HS-5 (cell line): Measurements from ENCODE around the gene SLC31A2.
"Not testable (repeated sequence)": the region's sequence is repeated elsewhere in the genome, so short reads cannot be mapped to it uniquely, and the experiment has no call there.

Experiments used
- DNase-seq: peaks from one replicate; pipeline ENCODE4 v3.0.0-alpha.2; 2012; ENCODE audit warnings: low read depth

Gene SLC31A2, protein sequence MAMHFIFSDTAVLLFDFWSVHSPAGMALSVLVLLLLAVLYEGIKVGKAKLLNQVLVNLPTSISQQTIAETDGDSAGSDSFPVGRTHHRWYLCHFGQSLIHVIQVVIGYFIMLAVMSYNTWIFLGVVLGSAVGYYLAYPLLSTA

DNA sequence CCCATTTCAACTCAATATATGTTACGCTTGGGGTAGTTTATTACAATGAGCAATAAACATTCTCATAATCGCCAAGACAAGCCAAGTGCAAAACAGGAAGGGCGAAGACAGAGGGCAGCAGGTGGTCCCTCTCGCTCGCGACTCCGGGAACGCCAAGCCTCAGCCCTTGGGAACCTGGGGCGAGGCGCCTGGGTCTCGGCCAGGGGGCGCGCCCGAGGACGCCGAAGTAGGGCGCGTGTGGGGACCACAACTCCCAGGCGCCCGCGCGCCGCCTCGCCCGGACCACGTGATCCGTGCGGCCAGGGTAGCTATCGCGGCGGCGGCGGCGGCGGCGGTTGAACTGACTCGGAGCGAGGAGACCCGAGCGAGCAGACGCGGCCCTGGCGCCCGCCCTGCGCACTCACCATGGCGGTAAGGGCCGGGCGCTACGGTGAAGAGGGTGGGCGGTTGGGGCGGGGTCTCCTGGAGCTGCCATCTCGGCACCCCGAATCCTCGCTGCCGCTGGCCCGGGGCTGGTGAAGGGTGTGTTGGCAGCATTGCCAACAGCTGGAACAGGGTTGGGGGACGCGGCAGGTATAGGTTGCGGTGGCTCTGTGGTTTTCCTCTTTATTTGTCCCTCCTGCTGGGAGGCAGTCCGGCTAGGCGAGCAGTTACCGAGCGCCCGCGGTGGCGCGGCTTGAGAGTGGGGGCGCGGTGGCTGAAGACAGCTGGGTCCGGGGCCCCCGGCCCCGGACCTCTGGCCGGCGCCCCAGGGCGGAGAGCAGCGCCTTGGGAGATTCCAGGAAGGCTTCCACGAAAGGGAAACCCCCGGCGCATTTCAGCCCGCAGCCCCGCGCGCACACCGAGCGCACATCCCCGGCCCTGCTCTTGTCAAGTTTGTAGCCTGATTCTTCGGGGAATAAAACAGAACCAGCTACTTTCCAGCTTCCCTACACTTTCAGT lies at the start of gene SLC31A2:
TSS of gene SLC31A2 (plus strand) at position 338 of the 942 bp plus-strand sequence. CDS start at position 406, 68 bp downstream.
- DNase-seq: peak; percentile 20

DNA sequence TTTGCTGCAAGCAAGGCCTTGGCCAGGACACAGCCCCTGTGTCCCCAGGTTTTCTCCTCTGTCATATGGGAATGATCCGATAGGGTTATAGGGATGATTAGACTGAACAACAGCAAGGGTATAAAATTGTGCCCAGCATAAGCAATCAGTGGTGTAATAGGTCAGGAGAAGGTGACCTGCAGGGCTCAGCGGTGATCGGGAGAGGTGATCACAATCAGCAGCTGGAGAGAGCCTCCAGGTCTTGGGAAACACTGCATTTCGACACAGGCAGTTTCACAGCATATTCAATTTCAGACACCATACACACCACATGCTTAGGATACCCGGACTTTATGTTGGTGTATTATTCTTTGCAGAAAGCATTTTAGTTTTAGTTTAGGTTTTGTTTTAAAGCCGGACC lies 45.5 kb upstream of the SLC31A2 start:
- not testable (repeated sequence) for DNase-seq

DNA sequence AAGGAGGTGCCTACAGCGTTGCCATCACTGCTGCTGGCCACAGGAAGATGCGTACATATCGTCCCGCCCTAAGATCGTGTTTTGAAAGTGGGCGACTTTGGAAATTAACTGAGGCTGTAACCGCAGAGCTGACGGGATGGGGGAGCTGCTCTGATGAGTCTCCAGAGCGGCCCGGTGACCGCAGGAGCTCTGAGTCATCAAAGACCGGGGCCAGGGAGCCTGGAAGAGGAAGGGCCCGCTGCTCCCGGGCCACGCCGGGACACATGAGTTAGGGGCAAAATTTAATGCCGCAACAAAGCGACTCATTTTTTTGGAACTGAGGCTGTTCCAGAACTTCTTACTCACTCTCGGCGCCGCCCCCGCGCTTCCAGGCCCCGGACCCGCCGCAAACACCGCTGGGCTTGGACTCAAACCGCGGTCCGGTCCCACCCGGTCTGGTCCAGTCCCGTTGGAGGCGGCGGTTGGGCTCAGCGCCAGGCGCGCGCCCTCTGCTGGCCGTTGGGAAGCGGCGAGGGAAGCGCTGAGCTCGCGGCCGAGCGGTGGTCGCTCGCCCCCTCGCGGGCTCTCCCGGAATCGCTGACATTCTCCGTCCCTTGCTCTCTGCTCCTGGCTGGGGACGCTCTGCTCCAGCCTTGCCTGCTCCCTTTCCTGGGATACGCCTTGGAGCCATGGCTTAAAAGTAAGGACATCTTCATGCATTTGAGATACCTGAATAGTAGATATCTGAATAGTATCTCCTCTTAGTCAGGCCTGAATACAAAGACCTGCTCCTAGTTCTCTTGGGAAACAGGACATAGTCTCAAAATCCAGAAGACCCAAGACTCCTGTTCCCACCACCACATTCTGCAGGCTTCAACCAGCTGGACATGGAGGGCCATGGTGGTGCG lies 39.5 kb upstream of the SLC31A2 start:
- not testable (repeated sequence) for DNase-seq

DNA sequence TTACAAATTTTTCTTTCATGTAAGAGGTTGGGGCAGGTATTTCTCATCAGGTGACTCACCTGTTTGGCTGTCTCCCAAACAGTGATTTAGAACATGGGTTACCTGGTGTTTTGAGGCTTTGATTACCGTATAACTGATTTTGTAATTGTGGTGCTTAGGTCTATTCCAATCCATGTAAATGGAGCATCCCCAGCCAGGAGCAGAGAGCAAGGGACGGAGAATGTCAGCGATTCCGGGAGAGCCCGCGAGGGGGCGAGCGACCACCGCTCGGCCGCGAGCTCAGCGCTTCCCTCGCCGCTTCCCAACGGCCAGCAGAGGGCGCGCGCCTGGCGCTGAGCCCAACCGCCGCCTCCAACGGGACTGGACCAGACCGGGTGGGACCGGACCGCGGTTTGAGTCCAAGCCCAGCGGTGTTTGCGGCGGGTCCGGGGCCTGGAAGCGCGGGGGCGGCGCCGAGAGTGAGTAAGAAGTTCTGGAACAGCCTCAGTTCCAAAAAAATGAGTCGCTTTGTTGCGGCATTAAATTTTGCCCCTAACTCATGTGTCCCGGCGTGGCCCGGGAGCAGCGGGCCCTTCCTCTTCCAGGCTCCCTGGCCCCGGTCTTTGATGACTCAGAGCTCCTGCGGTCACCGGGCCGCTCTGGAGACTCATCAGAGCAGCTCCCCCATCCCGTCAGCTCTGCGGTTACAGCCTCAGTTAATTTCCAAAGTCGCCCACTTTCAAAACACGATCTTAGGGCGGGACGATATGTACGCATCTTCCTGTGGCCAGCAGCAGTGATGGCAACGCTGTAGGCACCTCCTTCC lies 37.9 kb upstream of the SLC31A2 start:
- peak; percentile 14 for DNase-seq

DNA sequence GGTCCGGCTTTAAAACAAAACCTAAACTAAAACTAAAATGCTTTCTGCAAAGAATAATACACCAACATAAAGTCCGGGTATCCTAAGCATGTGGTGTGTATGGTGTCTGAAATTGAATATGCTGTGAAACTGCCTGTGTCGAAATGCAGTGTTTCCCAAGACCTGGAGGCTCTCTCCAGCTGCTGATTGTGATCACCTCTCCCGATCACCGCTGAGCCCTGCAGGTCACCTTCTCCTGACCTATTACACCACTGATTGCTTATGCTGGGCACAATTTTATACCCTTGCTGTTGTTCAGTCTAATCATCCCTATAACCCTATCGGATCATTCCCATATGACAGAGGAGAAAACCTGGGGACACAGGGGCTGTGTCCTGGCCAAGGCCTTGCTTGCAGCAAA lies 32.0 kb upstream of the SLC31A2 start:
- not testable (repeated sequence) for DNase-seq

DNA sequence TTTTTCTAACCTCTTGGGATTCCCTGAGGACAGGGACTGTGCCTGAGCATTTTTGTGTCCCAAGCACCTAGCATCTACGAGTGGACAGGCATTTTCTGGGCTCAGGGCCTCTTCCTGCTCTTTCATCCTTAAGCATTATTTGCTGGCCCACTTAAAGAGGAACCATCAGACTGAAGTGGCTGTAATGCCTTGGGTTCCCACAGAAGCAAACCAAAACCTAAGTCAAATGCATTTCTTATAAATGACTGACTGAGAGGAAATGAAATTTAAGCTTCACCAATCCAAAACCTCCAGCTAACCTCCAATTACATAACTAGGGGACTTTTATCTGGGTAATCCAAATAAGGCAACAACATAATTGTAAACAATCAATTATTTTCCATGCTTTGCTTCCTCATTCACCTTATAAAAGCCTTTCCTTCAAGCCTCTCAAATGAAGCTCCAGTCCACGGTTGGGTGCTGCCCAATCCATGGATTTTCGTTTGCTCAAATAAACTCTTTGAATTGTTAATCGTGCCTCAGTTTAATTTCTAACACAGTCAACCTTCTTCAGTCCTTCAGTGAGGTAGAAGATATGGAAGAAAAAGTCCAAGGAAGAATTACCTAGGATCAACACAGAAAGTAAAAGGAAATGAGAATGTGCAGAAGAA lies 25.3 kb upstream of the SLC31A2 start:
- no peak for DNase-seq

DNA sequence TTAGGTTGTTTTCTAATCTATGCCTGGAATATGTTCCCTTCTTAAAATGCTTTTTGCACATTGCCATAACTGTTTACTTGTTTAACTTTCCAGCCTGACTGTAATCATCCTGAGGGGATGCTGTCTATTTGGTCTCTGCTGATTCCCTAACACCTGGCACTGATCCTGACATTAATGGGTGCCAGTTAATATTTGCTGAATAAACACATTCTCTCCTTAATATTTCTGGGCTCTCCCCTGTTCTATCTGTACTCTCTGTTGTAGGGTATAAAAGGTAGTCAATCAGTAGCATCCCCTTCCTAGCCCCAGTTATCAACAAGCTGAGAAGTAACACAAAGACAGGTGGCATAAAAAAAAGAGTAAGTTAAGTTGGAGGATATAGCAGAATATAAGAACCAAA lies 21.3 kb upstream of the SLC31A2 start:
- no peak for DNase-seq

DNA sequence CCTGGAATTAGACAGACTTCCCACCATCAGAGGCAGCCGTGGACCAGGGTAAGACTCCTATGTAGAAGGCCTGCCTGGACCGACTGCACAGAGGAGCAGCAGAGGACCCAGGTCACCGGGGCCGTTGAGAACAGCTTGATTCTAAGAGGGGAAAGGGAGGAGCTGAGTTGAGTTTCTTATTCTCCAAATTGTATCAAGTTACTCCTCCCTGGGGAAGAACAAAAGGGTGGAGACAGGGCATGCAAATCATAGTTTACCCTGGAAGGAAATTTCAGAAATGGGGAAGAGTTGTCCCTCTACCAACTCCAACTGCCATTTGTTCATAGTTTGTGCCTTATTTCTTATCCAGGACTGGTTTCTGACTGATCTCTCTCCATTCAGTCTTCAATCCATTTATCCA lies 20.9 kb upstream of the SLC31A2 start:
- DNase-seq: no peak

DNA sequence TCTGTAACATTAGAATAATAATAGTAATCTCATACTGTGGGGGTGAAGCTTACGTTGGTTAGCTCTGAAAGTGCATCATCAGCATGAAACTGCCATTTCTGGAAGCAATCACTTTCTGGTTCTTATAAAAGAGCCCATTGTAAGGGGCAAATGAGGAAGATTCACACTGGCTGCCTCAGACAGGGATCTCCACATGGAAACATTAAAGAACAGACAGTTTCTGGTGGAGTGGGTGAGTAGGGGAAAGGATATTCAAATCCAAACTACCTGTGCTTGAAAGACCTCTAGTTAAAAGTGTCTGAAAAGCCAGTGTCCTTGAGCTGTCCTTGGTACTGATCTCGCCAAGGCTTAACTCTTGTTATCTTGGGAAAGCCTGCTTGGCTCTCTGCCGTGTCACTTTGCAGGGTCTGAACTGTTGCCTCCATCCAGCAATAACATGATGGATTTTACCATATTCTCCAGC lies 19.1 kb upstream of the SLC31A2 start:
- DNase-seq: no peak

DNA sequence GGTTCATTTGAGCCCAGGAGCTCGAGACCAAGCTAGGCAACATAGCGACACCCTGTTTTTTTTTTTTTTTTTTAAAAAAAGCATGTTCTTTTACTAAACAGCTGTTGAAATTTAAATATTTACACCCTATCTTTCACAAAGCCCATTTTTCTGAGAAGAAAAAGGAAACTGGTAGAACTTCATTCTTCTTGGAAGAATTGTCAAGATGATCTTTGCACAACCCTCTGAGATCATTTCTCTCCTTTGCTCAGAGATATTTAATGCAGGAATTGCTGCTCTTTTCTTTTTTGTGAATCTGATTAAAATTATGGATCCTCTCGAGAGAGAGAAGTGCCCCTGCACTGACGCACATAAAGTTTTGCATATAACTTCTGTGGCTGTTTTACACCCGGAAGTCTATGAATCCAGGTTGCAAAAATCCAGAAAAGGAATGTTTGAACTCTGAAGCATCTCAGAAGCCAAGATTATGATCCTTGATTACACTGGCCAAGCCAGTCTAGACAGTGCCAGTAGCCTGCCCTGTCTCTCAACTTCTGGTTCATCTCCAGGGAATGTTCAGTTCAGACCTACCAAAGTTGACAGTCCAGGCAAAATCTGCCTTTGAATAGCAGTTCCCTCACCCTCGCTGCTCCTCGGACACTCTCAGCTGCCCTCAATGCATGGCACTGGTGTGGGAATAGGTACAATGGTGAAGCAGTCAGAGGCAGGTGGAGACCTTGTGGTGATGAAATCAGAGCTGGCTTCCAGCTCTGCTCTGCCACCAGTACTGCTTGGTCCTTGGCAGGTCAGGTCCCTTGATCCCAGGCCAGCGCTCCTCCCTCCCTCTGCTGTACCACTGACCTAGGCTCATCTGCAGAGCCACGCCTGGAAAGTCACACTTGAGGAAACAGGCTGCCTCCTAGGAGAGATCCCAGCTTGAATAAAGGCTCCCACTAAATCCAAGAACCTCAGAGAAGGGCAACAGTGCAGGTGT lies 13.3 kb upstream of the SLC31A2 start:
- DNase-seq: no peak

DNA sequence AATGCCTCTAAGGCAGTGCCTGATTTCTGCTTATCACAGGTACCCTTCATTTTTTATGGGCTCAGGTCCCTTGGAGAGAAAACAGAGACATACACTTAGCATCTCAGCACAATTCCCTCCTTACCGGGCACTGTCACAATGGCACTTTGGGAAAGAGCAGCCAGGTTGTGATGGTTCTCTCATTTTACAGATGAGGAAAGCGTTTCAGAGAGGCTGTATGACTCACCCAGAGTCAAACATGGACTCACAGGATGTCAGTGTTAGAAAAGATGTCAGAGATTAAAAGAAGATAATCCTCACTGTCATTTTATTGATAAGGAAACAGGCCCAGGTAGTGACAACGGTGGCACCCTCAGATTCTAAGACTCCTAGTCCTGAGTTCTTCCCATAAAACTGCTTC lies 12.0 kb upstream of the SLC31A2 start:
- DNase-seq: no peak

DNA sequence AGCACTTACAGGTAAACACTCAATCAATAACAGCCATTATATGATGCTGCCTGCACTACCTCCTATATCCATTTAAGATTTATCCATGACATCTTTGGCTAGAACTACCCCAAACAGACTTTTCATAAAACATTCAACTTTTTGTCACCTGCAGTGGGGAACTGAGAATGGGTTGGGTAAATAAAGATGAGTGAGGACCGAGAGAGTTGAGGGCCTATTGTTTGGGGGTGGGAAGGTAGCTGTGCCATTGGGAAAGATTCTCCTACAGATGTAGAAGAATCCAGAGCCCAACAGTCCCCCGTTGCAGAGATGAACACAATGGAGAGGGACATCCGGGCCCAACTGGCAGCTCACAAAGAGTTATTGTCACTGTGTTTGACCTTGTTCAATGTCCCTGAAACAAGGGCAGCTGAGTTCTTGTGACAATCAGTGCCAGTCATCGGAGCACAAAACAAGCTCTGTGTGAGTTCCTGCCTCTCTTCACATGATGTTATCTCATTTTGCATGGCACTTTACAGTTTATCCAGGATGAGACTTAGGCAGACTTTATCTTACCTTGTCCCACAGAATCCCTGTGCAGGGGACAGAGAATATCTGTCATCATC lies 11.5 kb upstream of the SLC31A2 start:
- no peak for DNase-seq

DNA sequence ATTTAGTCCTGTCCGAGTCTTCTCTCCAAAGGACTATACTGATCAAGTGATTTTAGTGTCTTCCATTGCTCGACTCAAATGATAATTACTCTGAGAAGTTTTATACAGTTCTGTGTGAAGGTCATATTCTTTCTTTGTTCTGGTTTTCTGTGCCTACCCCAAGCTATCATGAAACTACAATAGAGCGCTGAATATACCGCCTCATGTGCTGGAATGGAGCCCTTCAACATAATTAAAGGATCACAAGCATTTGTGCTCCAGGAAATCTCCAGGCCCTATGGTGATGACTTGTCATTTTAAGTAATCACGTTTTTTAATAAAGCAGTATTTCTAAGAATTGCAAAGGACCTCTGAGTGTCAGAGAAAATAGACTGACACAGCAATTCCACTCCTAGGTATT lies 10.9 kb upstream of the SLC31A2 start:
- DNase-seq: no peak

DNA sequence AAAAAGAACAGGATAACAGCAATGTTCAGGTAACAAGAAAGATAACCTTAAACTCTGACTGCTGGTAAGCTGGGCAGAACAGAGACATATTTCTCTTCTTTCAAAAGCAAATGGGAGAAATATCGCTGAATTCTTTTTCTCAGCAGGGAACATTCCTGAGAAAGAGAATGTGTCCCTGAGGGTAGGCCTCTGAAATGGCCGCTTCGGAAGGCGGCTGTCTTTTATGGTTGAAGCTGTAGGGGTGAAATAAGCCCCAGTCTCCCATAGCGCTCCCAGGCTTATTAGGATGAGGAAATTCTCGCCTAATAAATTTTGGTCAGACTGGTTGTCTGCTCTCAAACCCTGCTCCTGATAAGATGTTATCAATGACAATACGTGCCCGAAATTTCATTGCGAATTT lies 9.9 kb upstream of the SLC31A2 start:
- DNase-seq: not testable (repeated sequence)

DNA sequence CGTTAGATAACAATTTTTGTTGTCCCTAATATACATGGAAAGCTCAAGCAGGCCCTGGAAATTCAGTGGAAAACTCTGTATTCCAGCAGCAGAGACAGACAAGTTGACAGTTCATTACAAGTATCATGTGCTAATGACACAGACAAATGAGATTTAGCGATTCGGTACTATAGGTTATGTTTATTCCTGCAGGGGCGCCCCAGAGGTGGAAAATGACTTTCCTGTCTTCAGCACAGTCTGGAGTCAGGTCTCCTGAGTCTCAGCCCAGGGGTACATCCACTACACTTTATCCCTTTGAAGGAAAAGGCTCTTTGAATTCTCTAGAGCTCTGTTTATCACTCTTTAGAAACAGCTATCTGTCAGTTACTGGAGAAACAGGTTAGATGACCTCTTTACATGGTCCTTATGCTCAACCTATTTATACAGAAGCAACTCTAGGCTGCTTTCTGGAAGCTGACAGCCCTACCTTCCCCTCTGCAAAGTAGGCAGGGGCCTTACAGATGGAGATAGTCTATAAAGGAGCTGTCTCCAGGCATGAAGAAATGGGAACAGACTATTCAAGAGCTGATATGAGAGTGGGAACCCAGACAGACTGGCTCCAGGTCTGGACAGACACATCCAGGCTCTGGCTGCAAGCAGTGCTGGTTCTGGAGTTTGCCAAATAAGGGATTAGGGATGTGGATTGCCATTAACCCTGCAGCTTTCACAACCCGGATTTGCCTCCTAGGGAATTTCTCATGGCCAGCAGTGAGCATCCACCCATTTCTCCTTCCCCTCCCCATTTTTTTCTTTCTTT lies 7.2 kb upstream of the SLC31A2 start:
- DNase-seq: no peak

DNA sequence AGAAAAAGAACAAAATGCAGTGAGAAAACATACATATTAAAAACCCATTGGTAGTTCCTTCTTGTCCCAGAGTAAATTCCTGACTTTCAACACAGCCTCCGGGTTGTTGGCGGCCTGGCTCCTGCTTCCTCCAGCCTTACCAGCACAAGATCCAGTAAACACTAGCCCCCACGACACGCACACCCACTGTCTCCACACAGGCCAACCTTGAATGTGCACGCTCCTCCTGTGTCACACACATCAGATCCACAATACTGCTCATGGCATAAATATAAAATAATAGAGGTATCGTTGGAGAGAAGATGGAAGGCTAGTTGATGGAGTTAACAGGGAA lies 2.5 kb upstream of the SLC31A2 start:
- no peak for DNase-seq

DNA sequence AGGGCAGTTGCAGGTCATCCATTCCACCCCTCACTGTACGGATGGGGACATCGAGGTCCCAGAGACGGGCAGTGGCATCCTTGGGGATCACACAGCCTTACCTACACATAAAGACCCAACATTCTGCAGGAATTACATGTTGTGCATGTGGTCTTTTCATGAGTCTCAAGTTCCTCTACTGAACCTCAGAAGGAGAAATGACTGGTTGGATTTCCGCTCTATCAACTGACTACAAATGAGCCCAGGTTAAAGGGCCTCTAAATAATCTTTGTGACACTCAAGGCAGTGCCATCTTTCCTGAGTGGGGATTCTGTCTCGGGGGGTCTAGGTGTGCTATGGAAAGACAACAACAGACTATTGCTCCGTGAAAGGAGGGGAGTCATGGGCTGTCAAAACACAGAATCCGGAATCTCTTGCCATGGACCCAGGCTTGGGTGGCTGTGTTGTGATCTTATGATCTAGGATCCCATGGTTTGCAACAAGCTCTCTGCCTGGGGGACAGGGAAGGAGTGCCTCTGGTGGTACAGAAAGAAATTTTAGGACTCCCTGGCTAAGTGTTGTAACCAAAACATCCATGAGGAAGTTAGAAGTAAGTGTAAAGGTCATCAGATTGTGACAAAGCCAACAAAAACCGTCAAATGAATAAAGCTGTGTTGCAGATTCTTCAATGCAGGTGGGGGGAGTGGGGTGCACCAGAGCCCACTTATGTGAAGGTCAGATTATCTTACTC lies 1.9 kb upstream of the SLC31A2 start:
- no peak for DNase-seq

DNA sequence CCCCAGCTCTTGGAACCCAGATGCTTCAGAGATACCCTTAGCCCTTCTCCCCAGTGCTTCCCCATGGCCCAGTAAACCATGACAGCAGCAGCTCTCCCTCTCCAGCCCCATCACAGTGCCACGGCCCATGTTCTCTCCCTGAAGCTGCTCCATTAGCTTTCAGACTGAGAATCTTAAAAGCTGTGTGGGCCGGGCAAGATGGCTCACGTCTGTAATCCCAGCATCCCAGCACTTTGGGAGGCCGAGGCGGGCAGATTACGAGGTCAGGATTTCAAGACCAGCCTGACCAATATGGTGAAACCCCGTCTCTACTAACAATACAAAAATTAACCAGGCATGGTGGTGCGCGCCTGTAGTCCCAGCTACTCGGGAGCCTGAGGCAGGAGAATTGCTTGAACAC lies 1.2 kb upstream of the SLC31A2 start:
- not testable (repeated sequence) for DNase-seq
